Parathyroid adenoma (tissue), 2 donors: Measurements from ENCODE around the gene IL6ST.

Experiments used
- H2AFZ ChIP-seq: fragments of 300-600 bp; sonication (generic); one replicate; pipeline ENCODE4 v1.7.0; 2017; ENCODE audit warnings: antibody characterized with exemption, mild to moderate bottlenecking
- H3K27ac ChIP-seq: fragments of 300-600 bp; sonication (generic); one replicate; pipeline ENCODE4 v1.7.0; 2017
- H3K27me3 ChIP-seq: fragments of 300-600 bp; sonication (generic); one replicate; pipeline ENCODE4 v1.7.0; 2017; ENCODE audit warnings: low read length; ENCODE audit not compliant: control insufficient read depth, insufficient read depth
- H3K36me3 ChIP-seq: fragments of 300-600 bp; sonication (generic); one replicate; pipeline ENCODE4 v1.7.0; 2017; ENCODE audit warnings: low read length; ENCODE audit not compliant: control insufficient read depth, insufficient read depth
- H3K4me1 ChIP-seq: fragments of 300-600 bp; sonication (generic); one replicate; pipeline ENCODE4 v1.7.0; 2017; ENCODE audit warnings: control low read depth
- H3K4me2 ChIP-seq: fragments of 300-600 bp; sonication (generic); one replicate; pipeline ENCODE4 v1.7.0; 2017; ENCODE audit warnings: low read length
- H3K4me3 ChIP-seq: fragments of 300-600 bp; sonication (generic); one replicate; pipeline ENCODE4 v1.7.0; 2017; ENCODE audit warnings: low read depth, low read length
- H3K79me2 ChIP-seq: fragments of 300-600 bp; sonication (generic); one replicate; pipeline ENCODE4 v1.7.0; 2017; ENCODE audit warnings: control low read depth
- H3K9ac ChIP-seq: fragments of 300-600 bp; sonication (generic); one replicate; pipeline ENCODE4 v1.7.0; 2017; ENCODE audit warnings: mild to moderate bottlenecking
- H3K9me3 ChIP-seq: fragments of 300-600 bp; sonication (generic); one replicate; pipeline ENCODE4 v1.7.0; 2017; ENCODE audit warnings: low read length; ENCODE audit not compliant: control insufficient read depth
- CTCF ChIP-seq: fragments of 300-600 bp; sonication (generic); IDR thresholded peaks from one replicate; pipeline ENCODE4 v1.7.0; 2017; ENCODE audit warnings: antibody characterized with exemption, mild to moderate bottlenecking
- donor health status: primary hyperparathyroidism.

The IL6ST gene

GRCh38 chr5:56029457-56029856 lies 34.7 kb upstream of the IL6ST start:
- Histone ChIP-seq H3K79me2 (no peaks in the 10 kb centered on the region), H3K4me1 (peaks cover 14% of the 10 kb centered on the region), H3K27me3 (no peaks in the 10 kb centered on the region), H2AFZ (peak overlapping the region; percentile 28), H3K4me2 (peak overlapping the region; percentile 58), H3K9ac (no peak overlapping the region), H3K27ac (peak overlapping the region; percentile 78), H3K9me3 (no peaks in the 10 kb centered on the region), H3K4me3 (peak overlapping the region; percentile 25), H3K36me3 (no peaks in the 10 kb centered on the region)
- TF ChIP-seq CTCF: no peak

GRCh38 chr5:56028708-56029107 lies 33.9 kb upstream of the IL6ST start:
- no peaks in the 10 kb centered on the region for H3K36me3 ChIP-seq
- peaks cover 14% of the 10 kb centered on the region for H3K4me1 ChIP-seq
- no peak overlapping the region for H3K9ac ChIP-seq
- no peaks in the 10 kb centered on the region for H3K27me3 ChIP-seq
- H3K79me2 ChIP-seq: no peaks in the 10 kb centered on the region
- no peak overlapping the region for H3K27ac ChIP-seq
- H2AFZ ChIP-seq: no peak overlapping the region
- H3K4me3 ChIP-seq: no peak overlapping the region
- no peak for TF ChIP-seq CTCF
- H3K4me2 ChIP-seq: no peak overlapping the region
- H3K9me3 ChIP-seq: no peaks in the 10 kb centered on the region

GRCh38 chr5:56026863-56027300 lies 32.1 kb upstream of the IL6ST start:
- no peak overlapping the region for H3K4me3 ChIP-seq
- H3K27me3 ChIP-seq: no peaks in the 10 kb centered on the region
- no peaks in the 10 kb centered on the region for H3K36me3 ChIP-seq
- TF ChIP-seq CTCF: no peak
- no peak overlapping the region for H3K4me2 ChIP-seq
- no peaks in the 10 kb centered on the region for H3K79me2 ChIP-seq
- no peak overlapping the region for H3K9ac ChIP-seq
- peak overlapping the region; percentile 34 for H2AFZ ChIP-seq
- H3K9me3 ChIP-seq: no peaks in the 10 kb centered on the region
- H3K4me1 ChIP-seq: peaks cover 14% of the 10 kb centered on the region
- no peak overlapping the region for H3K27ac ChIP-seq

- Histone ChIP-seq H3K4me3 (no peak overlapping the region), H3K36me3 (no peaks in the 10 kb centered on the region), H2AFZ (peak overlapping the region; percentile 61), H3K9ac (no peak overlapping the region), H3K79me2 (no peaks in the 10 kb centered on the region), H3K27me3 (no peaks in the 10 kb centered on the region), H3K4me1 (peaks cover 12% of the 10 kb centered on the region), H3K9me3 (no peaks in the 10 kb centered on the region), H3K27ac (no peak overlapping the region), H3K4me2 (no peak overlapping the region)
- no peak for TF ChIP-seq CTCF
Measured at GRCh38 chr5:56025151-56025885, 30.6 kb upstream of the IL6ST start.

GRCh38 chr5:56024810-56025150 lies 30.0 kb upstream of the IL6ST start:
- H3K36me3 ChIP-seq: no peaks in the 10 kb centered on the region
- H3K4me3 ChIP-seq: no peak overlapping the region
- H3K27me3 ChIP-seq: no peaks in the 10 kb centered on the region
- no peak overlapping the region for H3K9ac ChIP-seq
- no peak for TF ChIP-seq CTCF
- no peaks in the 10 kb centered on the region for H3K9me3 ChIP-seq
- no peak overlapping the region for H3K4me2 ChIP-seq
- H3K4me1 ChIP-seq: peaks cover 7% of the 10 kb centered on the region
- H3K79me2 ChIP-seq: no peaks in the 10 kb centered on the region
- peak overlapping the region; percentile 61 for H2AFZ ChIP-seq
- H3K27ac ChIP-seq: no peak overlapping the region
